ENCODE data around the gene CLDN19. TPM values are rescaled to one million over a fixed set of nuclear protein-coding genes. Genes with fewer than 3 reads are reported as not detected.

The CLDN19 gene
- total RNA-seq, 1 experiment from 2014 or later: 12.5 TPM

GRCh38 chr1:42783092-42783491 is 43.1 kb upstream of the CLDN19 start:
- no peaks in the 10 kb centered on the region for H3K79me1 ChIP-seq (ENCODE audit: insufficient read depth, low read depth, low read length, poor library complexity, severe bottlenecking)
- no CpG with 5 or more reads among the region's 2 CpGs for WGBS (ENCODE audit: extremely low coverage, insufficient read length, low lambda C conversion rate)
- no peaks in the 10 kb centered on the region for H3K4me1 ChIP-seq (ENCODE audit: insufficient read depth, low read length)
- H4K8ac ChIP-seq (replicated peaks; ENCODE audit: insufficient read length, low read depth, low read length): no peak overlapping the region
- H3K27ac Mint-ChIP-seq: no peak overlapping the region
- H2BK12ac ChIP-seq (ENCODE audit: insufficient read length, low read depth, low read length): no peak overlapping the region
- DNase-seq: no peak
- H3K4ac ChIP-seq (ENCODE audit: low read depth, low read length): no peak overlapping the region
- no peak overlapping the region for H4K5ac ChIP-seq (ENCODE audit: insufficient read length, low read depth, low read length)
- no peak overlapping the region for H2BK5ac ChIP-seq (ENCODE audit: insufficient read length, low read length)
- H3T11ph ChIP-seq (ENCODE audit: low read length): no peak overlapping the region
- peaks cover 11 to 51% (median 39%) of the 10 kb centered on the region in 3 experiments for H3K36me3 Mint-ChIP-seq (ENCODE audit: insufficient read depth in 1 of 3, low read depth in 3 of 3)
- no peak overlapping the region for H3K14ac ChIP-seq (ENCODE audit: insufficient read depth, low read length)
- H3K4me3 Mint-ChIP-seq: no peak overlapping the region
- H3K56ac ChIP-seq (ENCODE audit: insufficient read length, low read depth, low read length): no peak overlapping the region
- no peak overlapping the region for H2AK5ac ChIP-seq (ENCODE audit: insufficient read length, low read length)
- no peaks in the 10 kb centered on the region for H3K9me3 Mint-ChIP-seq
- no peak overlapping the region for H3K9ac ChIP-seq (ENCODE audit: extremely low read depth, insufficient read length, low read length)
- no peaks in the 10 kb centered on the region for H3K23me2 ChIP-seq (ENCODE audit: insufficient read length, low read depth, low read length, poor library complexity, severe bottlenecking)
- no peak overlapping the region for H3K4me2 ChIP-seq (ENCODE audit: insufficient read depth, insufficient read length, low read length)
- no peaks in the 10 kb centered on the region for H3K9me3 ChIP-seq (ENCODE audit: control insufficient read depth, low read depth, low read length)
- H4K20me1 ChIP-seq (ENCODE audit: control insufficient read depth, insufficient read depth, insufficient read length): no peaks in the 10 kb centered on the region
- TF ChIP-seq CTCF (conservative IDR thresholded peaks at IDR 0.05): no peak
- H2AFZ ChIP-seq (ENCODE audit: low read length): no peak overlapping the region
- no peak overlapping the region for H3K18ac ChIP-seq (ENCODE audit: insufficient read length, low read depth, low read length)
- H3K23ac ChIP-seq (ENCODE audit: insufficient read length, low read depth, low read length): no peak overlapping the region
- no peak overlapping the region for H3K27ac ChIP-seq (ENCODE audit: insufficient read length, low read depth, low read length)
- no peak overlapping the region for H2BK120ac ChIP-seq (ENCODE audit: low read depth, low read length, poor library complexity, severe bottlenecking)
- no peaks in the 10 kb centered on the region for H3K27me3 ChIP-seq (ENCODE audit: insufficient read depth, low read length)
- H4K91ac ChIP-seq (ENCODE audit: insufficient read length, low read depth, low read length): no peak overlapping the region
- H3K27me3 Mint-ChIP-seq (ENCODE audit: low read depth): no peaks in the 10 kb centered on the region; the same call in 1 of the 2 replicates
- H2BK20ac ChIP-seq (ENCODE audit: low read depth, low read length, poor library complexity, severe bottlenecking): no peak overlapping the region
- no peaks in the 10 kb centered on the region for H3K79me2 ChIP-seq (ENCODE audit: insufficient read depth, low read length)
- H3K4me1 Mint-ChIP-seq: peaks cover 10% of the 10 kb centered on the region in 2 experiments
- H2BK15ac ChIP-seq (ENCODE audit: low read depth, low read length): no peak overlapping the region

All from H9 (cell line).